BE2C (cell line): ENCODE data around the gene YPEL1.

ENCODE experiments used
- DNase-seq: peaks from one replicate; pipeline ENCODE4 v3.0.0-alpha.2; 2020
- H3K27me3 ChIP-seq: fragments of 250-450 bp; sonication (Bioruptor Pico); 2 replicates; pipeline ENCODE4 v1.5.1; 2020; ENCODE audit warnings: mild to moderate bottlenecking
- H3K36me3 ChIP-seq: fragments of 250-450 bp; sonication (Bioruptor Pico); 2 replicates; pipeline ENCODE4 v1.5.1; 2020; ENCODE audit warnings: mild to moderate bottlenecking
- H3K4me1 ChIP-seq: fragments of 250-450 bp; sonication (Bioruptor Pico); 2 replicates; pipeline ENCODE4 v1.5.1; 2020
- H3K4me3 ChIP-seq: 2 replicates; pipeline ENCODE4 v1.5.1; 2011; ENCODE audit warnings: low read depth, low read length
- H3K9me3 ChIP-seq: fragments of 250-450 bp; sonication (Bioruptor Pico); 2 replicates; pipeline ENCODE4 v1.5.1; 2020
- CTCF ChIP-seq: IDR thresholded peaks from 2 replicates; pipeline ENCODE4 v1.5.1; 2012; ENCODE audit warnings: mild to moderate bottlenecking, low read depth, low read length

Gene YPEL1

GRCh38 chr22:21665047-21665851, 70.3 kb downstream of the YPEL1 start:
- no peak for TF ChIP-seq CTCF
- H3K4me1 ChIP-seq, result no peaks in the 10 kb centered on the region
- DNase-seq, result no peak
- H3K4me3 ChIP-seq, result peak overlapping the region; percentile 84
- H3K36me3 ChIP-seq, result peaks cover under 1% of the 10 kb centered on the region; the same call in 1 of the 2 replicates
- no peaks in the 10 kb centered on the region for H3K27me3 ChIP-seq
- no peaks in the 10 kb centered on the region for H3K9me3 ChIP-seq

GRCh38 chr22:21663738-21664137, 71.9 kb downstream of the YPEL1 start:
- no peak for TF ChIP-seq CTCF
- Histone ChIP-seq H3K4me3 (no peak overlapping the region), H3K4me1 (no peaks in the 10 kb centered on the region), H3K36me3 (no peaks in the 10 kb centered on the region), H3K27me3 (no peaks in the 10 kb centered on the region), H3K9me3 (no peaks in the 10 kb centered on the region)
- no peak for DNase-seq

- H3K4me3 ChIP-seq, result no peak overlapping the region
- H3K9me3 ChIP-seq, result no peaks in the 10 kb centered on the region
- no peak for DNase-seq
- TF ChIP-seq CTCF, result no peak
- H3K36me3 ChIP-seq, result no peaks in the 10 kb centered on the region
- no peaks in the 10 kb centered on the region for H3K27me3 ChIP-seq
- no peaks in the 10 kb centered on the region for H3K4me1 ChIP-seq
Observed at GRCh38 chr22:21661991-21662390, 73.6 kb downstream of the YPEL1 start.

GRCh38 chr22:21660904-21661303, 74.7 kb downstream of the YPEL1 start:
- no peak for DNase-seq
- no peak for TF ChIP-seq CTCF

GRCh38 chr22:21659864-21660525, 75.6 kb downstream of the YPEL1 start:
- Histone ChIP-seq H3K9me3 (no peaks in the 10 kb centered on the region), H3K27me3 (no peaks in the 10 kb centered on the region), H3K36me3 (peaks cover 1% of the 10 kb centered on the region), H3K4me1 (no peaks in the 10 kb centered on the region; the same call in 1 of the 2 replicates), H3K4me3 (no peak overlapping the region)
- TF ChIP-seq CTCF, result no peak
- DNase-seq, result no peak

More at GRCh38 chr22:21660904-21661303, 74.7 kb downstream of the YPEL1 start:
- Histone ChIP-seq H3K36me3 (no peaks in the 10 kb centered on the region), H3K9me3 (no peaks in the 10 kb centered on the region), H3K4me3 (no peak overlapping the region), H3K4me1 (no peaks in the 10 kb centered on the region; the same call in 1 of the 2 replicates), H3K27me3 (no peaks in the 10 kb centered on the region)

GRCh38 chr22:21657360-21658032, 78.1 kb downstream of the YPEL1 start:
- Histone ChIP-seq H3K27me3 (no peaks in the 10 kb centered on the region), H3K9me3 (no peaks in the 10 kb centered on the region), H3K36me3 (peaks cover 20% of the 10 kb centered on the region), H3K4me1 (no peaks in the 10 kb centered on the region; the same call in 1 of the 2 replicates), H3K4me3 (peak overlapping the region; percentile 58)
- TF ChIP-seq CTCF, result peak; percentile 24
- DNase-seq, result peak; percentile 88
